H9 (cell line): Measurements from ENCODE around the gene VPS51. TPM values are rescaled to one million over a fixed set of nuclear protein-coding genes. Genes with fewer than 3 reads are reported as not detected.

Experiments used
- DNase-seq: peaks from one replicate; pipeline ENCODE4 v3.0.0-alpha.2; 2017
- H2AFZ ChIP-seq: one replicate; pipeline ENCODE4 v1.6.1; 2013; ENCODE audit warnings: mild to moderate bottlenecking, low read length, control low read depth, moderate library complexity
- H2AK5ac ChIP-seq: 2 replicates; pipeline ENCODE4 v1.6.1; 2013; ENCODE audit warnings: low read length, control low read depth, mixed read lengths; ENCODE audit not compliant: insufficient read length
- H2BK120ac ChIP-seq: one replicate; pipeline ENCODE4 v1.6.1; 2013; ENCODE audit warnings: low read depth, mild to moderate bottlenecking, low read length, control low read depth, inconsistent platforms; ENCODE audit not compliant: poor library complexity, severe bottlenecking
- H2BK12ac ChIP-seq: 2 replicates; pipeline ENCODE4 v1.6.1; 2013; ENCODE audit warnings: low read length, control low read depth, mixed read lengths, low read depth; ENCODE audit not compliant: insufficient read length
- H2BK15ac ChIP-seq: 2 replicates; pipeline ENCODE4 v1.6.1; 2013; ENCODE audit warnings: low read depth, low read length, control low read depth
- H2BK20ac ChIP-seq: one replicate; pipeline ENCODE4 v1.6.1; 2013; ENCODE audit warnings: low read depth, mild to moderate bottlenecking, low read length, control low read depth, inconsistent platforms; ENCODE audit not compliant: poor library complexity, severe bottlenecking
- H2BK5ac ChIP-seq: 2 replicates; pipeline ENCODE4 v1.6.1; 2013; ENCODE audit warnings: low read length, control low read depth, mixed read lengths; ENCODE audit not compliant: insufficient read length
- H3K14ac ChIP-seq: 2 replicates; pipeline ENCODE4 v1.6.1; 2013; ENCODE audit warnings: low read length, control low read depth; ENCODE audit not compliant: insufficient read depth
- H3K18ac ChIP-seq: 2 replicates; pipeline ENCODE4 v1.6.1; 2013; ENCODE audit warnings: low read depth, mild to moderate bottlenecking, mixed read lengths, low read length, control low read depth; ENCODE audit not compliant: insufficient read length
- H3K23ac ChIP-seq: 2 replicates; pipeline ENCODE4 v1.6.1; 2013; ENCODE audit warnings: low read length, control low read depth, mixed read lengths, low read depth; ENCODE audit not compliant: insufficient read length
- H3K23me2 ChIP-seq: 2 replicates; pipeline ENCODE4 v1.6.1; 2013; ENCODE audit warnings: low read depth, mild to moderate bottlenecking, mixed read lengths, low read length, control low read depth; ENCODE audit not compliant: insufficient read length, poor library complexity, severe bottlenecking
- H3K27ac ChIP-seq: 2 replicates; pipeline ENCODE4 v1.5.1; 2013; ENCODE audit warnings: low read length, control low read depth, mixed read lengths, low read depth; ENCODE audit not compliant: insufficient read length
- H3K27me3 ChIP-seq: 2 replicates; pipeline ENCODE4 v1.6.1; 2013; ENCODE audit warnings: low read length, control low read depth, inconsistent platforms; ENCODE audit not compliant: insufficient read depth
- H3K4ac ChIP-seq: 2 replicates; pipeline ENCODE4 v1.6.1; 2013; ENCODE audit warnings: low read depth, mild to moderate bottlenecking, control low read depth, inconsistent platforms, low read length, moderate library complexity
- H3K4me1 ChIP-seq: 2 replicates; pipeline ENCODE4 v1.6.1; 2013; ENCODE audit warnings: low read length, control low read depth, inconsistent platforms; ENCODE audit not compliant: insufficient read depth
- H3K4me2 ChIP-seq: 2 replicates; pipeline ENCODE4 v1.6.1; 2013; ENCODE audit warnings: low read length, control low read depth, mixed read lengths; ENCODE audit not compliant: insufficient read length, insufficient read depth
- H3K56ac ChIP-seq: 2 replicates; pipeline ENCODE4 v1.6.1; 2013; ENCODE audit warnings: low read depth, mild to moderate bottlenecking, mixed read lengths, low read length, control low read depth; ENCODE audit not compliant: insufficient read length
- H3K79me1 ChIP-seq: 2 replicates; pipeline ENCODE4 v1.6.1; 2013; ENCODE audit warnings: low read depth, mild to moderate bottlenecking, moderate library complexity, low read length, control low read depth, inconsistent platforms; ENCODE audit not compliant: insufficient read depth, poor library complexity, severe bottlenecking
- H3K79me2 ChIP-seq: 2 replicates; pipeline ENCODE4 v1.6.1; 2013; ENCODE audit warnings: low read length, control low read depth, inconsistent platforms; ENCODE audit not compliant: insufficient read depth
- H3K9ac ChIP-seq: 2 replicates; pipeline ENCODE4 v1.6.1; 2013; ENCODE audit warnings: low read length, control low read depth, mixed read lengths; ENCODE audit not compliant: insufficient read length; ENCODE audit errors: extremely low read depth
- H3K9me3 ChIP-seq: one replicate; pipeline ENCODE4 v1.6.1; 2013; ENCODE audit warnings: low read depth, low read length, inconsistent platforms; ENCODE audit not compliant: control insufficient read depth
- H3T11ph ChIP-seq: one replicate; pipeline ENCODE4 v1.6.1; 2013; ENCODE audit warnings: mild to moderate bottlenecking, low read length, control low read depth, inconsistent platforms
- H4K20me1 ChIP-seq: one replicate; pipeline ENCODE4 v1.6.1; 2013; ENCODE audit not compliant: control insufficient read depth, insufficient read length, insufficient read depth
- H4K5ac ChIP-seq: 2 replicates; pipeline ENCODE4 v1.6.1; 2013; ENCODE audit warnings: low read depth, mild to moderate bottlenecking, mixed read lengths, low read length, control low read depth; ENCODE audit not compliant: insufficient read length
- H4K8ac ChIP-seq: replicated peaks from 2 replicates; pipeline ENCODE4 v1.6.1; 2013; ENCODE audit warnings: low read length, control low read depth, mixed read lengths, low read depth; ENCODE audit not compliant: insufficient read length
- H4K91ac ChIP-seq: 2 replicates; pipeline ENCODE4 v1.6.1; 2013; ENCODE audit warnings: low read depth, mild to moderate bottlenecking, moderate library complexity, mixed read lengths, low read length, control low read depth; ENCODE audit not compliant: insufficient read length
- H3K27ac Mint-ChIP-seq, 3 experiments: 2 replicates in 2 of 3; 3 replicates in 1 of 3; pipeline ENCODE4 v1.8.0; 2020 to 2021; ENCODE audit warnings: mixed read lengths in 3 of 3, mild to moderate bottlenecking in 1 of 3, moderate library complexity in 1 of 3
- H3K27me3 Mint-ChIP-seq: 2 replicates; pipeline ENCODE4 v1.8.0; 2021; ENCODE audit warnings: low read depth, mild to moderate bottlenecking, moderate library complexity, mixed read lengths
- H3K36me3 Mint-ChIP-seq, 3 experiments: 2 replicates in 2 of 3; 3 replicates in 1 of 3; pipeline ENCODE4 v1.8.0; 2020 to 2021; ENCODE audit warnings: low read depth in 3 of 3, mixed read lengths in 3 of 3; ENCODE audit not compliant: insufficient read depth in 1 of 3
- H3K4me1 Mint-ChIP-seq, 2 experiments: 2 replicates each; pipeline ENCODE4 v1.8.0; 2020; ENCODE audit warnings: mixed read lengths in 2 of 2
- H3K4me3 Mint-ChIP-seq, 2 experiments: 2 replicates in 1 of 2; 3 replicates in 1 of 2; pipeline ENCODE4 v1.8.0; 2020 to 2021; ENCODE audit warnings: mild to moderate bottlenecking in 2 of 2, mixed read lengths in 2 of 2, moderate library complexity in 1 of 2
- H3K9me3 Mint-ChIP-seq, 2 experiments: 2 replicates in 1 of 2; 3 replicates in 1 of 2; pipeline ENCODE4 v1.8.0; 2020; ENCODE audit warnings: mild to moderate bottlenecking in 2 of 2, mixed read lengths in 2 of 2, moderate library complexity in 1 of 2
- CTCF ChIP-seq: fragments of 200-600 bp; sonication (generic); conservative IDR thresholded peaks from 3 replicates; pipeline ENCODE4 v1.8.0; 2021; ENCODE audit warnings: antibody characterized with exemption, mild to moderate bottlenecking
- WGBS: extraction: QIAGEN DNeasy Blood & Tissue Kit; methylation state at CpG from one replicate; pipeline ENCODE4 v1.1.7; 2013; ENCODE audit warnings: missing lambda C conversion rate, low lambda C conversion rate, mixed read lengths; ENCODE audit not compliant: insufficient read length; ENCODE audit errors: extremely low coverage; 5-methylcytosine and 5-hydroxymethylcytosine counted together
- total RNA-seq: library from RNA; stranded (reverse); gene quantifications from 2 replicates; pipeline ENCODE4 v1.2.1, GENCODE V29; 2021

VPS51 gene
- total RNA-seq, 1 experiment from 2014 or later = 94.7 TPM

DNA sequence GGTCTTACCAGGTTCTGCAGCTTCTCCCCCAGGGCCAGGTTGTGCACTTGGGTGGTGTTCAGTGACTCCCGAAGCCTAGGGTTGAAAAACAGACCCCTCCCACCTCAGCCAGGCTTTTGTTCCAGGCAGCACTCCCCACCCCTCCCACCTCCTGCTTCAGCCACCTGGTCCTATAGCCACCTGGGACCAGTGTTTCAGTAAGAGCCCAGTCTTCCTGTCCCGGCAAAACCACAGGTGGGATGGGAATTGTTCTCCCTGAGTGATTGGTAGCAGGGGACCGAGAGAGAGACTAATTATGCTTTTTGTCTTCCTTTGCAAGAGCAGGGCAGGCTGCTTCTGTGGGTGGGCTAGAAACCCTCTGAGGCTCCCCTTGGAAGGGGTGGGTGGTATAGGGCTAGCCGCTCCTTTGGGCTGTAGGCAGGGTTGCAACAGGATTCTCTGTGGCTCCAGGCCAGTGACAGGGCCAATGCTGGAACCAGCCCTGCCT, 29.2 kb upstream of the VPS51 start:
- peak overlapping the region; percentile 72; the same call in 1 of the 2 replicates for H3K14ac ChIP-seq
- no peak overlapping the region for H3K4me2 ChIP-seq
- H3K9ac ChIP-seq = no peak overlapping the region
- no peak overlapping the region for H2AK5ac ChIP-seq
- H3K79me2 ChIP-seq = no peaks in the 10 kb centered on the region
- no peak overlapping the region for H4K5ac ChIP-seq
- DNase-seq = peak; percentile 82
- H3K4ac ChIP-seq = no peak overlapping the region
- Mint-ChIP-seq H3K27me3 (no peaks in the 10 kb centered on the region), H3K4me3 (peak overlapping the region; percentile 30 to 68), H3K4me1 (peaks cover 21 to 31% of the 10 kb centered on the region in 2 experiments), H3K9me3 (no peaks in the 10 kb centered on the region), H3K27ac (peak overlapping the region; percentile 92 to 98 (median 95)), H3K36me3 (no peaks in the 10 kb centered on the region)
- H2BK12ac ChIP-seq = no peak overlapping the region
- H3K4me1 ChIP-seq = peaks cover 6% of the 10 kb centered on the region; the same call in 1 of the 2 replicates
- H3K27me3 ChIP-seq = no peaks in the 10 kb centered on the region
- H2BK20ac ChIP-seq = no peak overlapping the region
- H2BK5ac ChIP-seq = no peak overlapping the region
- no peak overlapping the region for H2BK120ac ChIP-seq
- peak overlapping the region; percentile 86 for H4K91ac ChIP-seq
- H2AFZ ChIP-seq = no peak overlapping the region
- no peaks in the 10 kb centered on the region for H3K9me3 ChIP-seq
- H3K18ac ChIP-seq = peak overlapping the region; percentile 69
- H3K56ac ChIP-seq = no peak overlapping the region
- no peak overlapping the region for H3K27ac ChIP-seq
- no peak overlapping the region for H3T11ph ChIP-seq
- H4K8ac ChIP-seq = no peak overlapping the region
- no peaks in the 10 kb centered on the region for H3K79me1 ChIP-seq
- no CpG with 5 or more reads among the region's 4 CpGs for WGBS
- H3K23me2 ChIP-seq = no peaks in the 10 kb centered on the region
- H2BK15ac ChIP-seq = no peak overlapping the region
- no peaks in the 10 kb centered on the region for H4K20me1 ChIP-seq
- H3K23ac ChIP-seq = no peak overlapping the region
- TF ChIP-seq CTCF = no peak
